Transverse colon (tissue), 4 donors: ENCODE data around the gene CCRL2. TPM values are rescaled to one million over a fixed set of nuclear protein-coding genes. Genes with fewer than 3 reads are reported as not detected.

Source experiments
- DNase-seq: peaks from one replicate; pipeline ENCODE4 v3.0.0-alpha.2; 2019
- H3K27ac ChIP-seq, 4 donors: fragments of 200-600 bp; sonication (generic); 2 replicates each; pipeline ENCODE4 v1.5.1; 2016 to 2018; ENCODE audit warnings: inconsistent platforms in 4 of 4
- H3K27me3 ChIP-seq: fragments of 200-600 bp; sonication (generic); 2 replicates; pipeline ENCODE4 v1.5.1; 2017; ENCODE audit warnings: inconsistent platforms
- H3K36me3 ChIP-seq, 4 donors: fragments of 200-600 bp; sonication (generic); 2 replicates each; pipeline ENCODE4 v1.5.1; 2017 to 2019; ENCODE audit warnings: inconsistent platforms in 4 of 4
- H3K4me1 ChIP-seq, 4 donors: fragments of 200-600 bp; sonication (generic); 2 replicates each; pipeline ENCODE4 v1.5.1; 2017 to 2020; ENCODE audit warnings: inconsistent platforms in 4 of 4
- H3K4me3 ChIP-seq, 4 donors: fragments of 200-600 bp; sonication (generic); 1 replicate in 1 of 4; 2 replicates in 3 of 4; pipeline versions ENCODE4 v1.5.1 to v1.6.1; 2017 to 2019; ENCODE audit warnings: inconsistent platforms in 4 of 4
- H3K9me3 ChIP-seq, 2 donors: fragments of 200-600 bp; sonication (generic); 2 replicates each; pipeline ENCODE4 v1.5.1; 2017 to 2019; ENCODE audit warnings: inconsistent platforms in 2 of 2
- CTCF ChIP-seq, 5 experiments: fragments of 200-600 bp in 3 of 5; fragments of 450-650 bp in 2 of 5; sonication (generic) in 3 of 5; IDR thresholded peaks; 1 replicate in 2 of 5; 2 replicates in 3 of 5; pipeline ENCODE4 v1.5.1; 2016 to 2017; ENCODE audit warnings: antibody characterized with exemption in 5 of 5, inconsistent platforms in 3 of 5, mild to moderate bottlenecking in 2 of 5, moderate library complexity in 1 of 5
- EP300 ChIP-seq: sonication (generic); formaldehyde crosslinking; IDR thresholded peaks from one replicate; pipeline ENCODE4 v1.6.1; 2017; ENCODE audit warnings: antibody characterized with exemption, low read depth
- POLR2A ChIP-seq: fragments of 450-650 bp; IDR thresholded peaks from one replicate; pipeline ENCODE4 v1.6.1; 2016; ENCODE audit warnings: antibody characterized with exemption, mild to moderate bottlenecking, moderate library complexity
- POLR2AphosphoS5 ChIP-seq, 3 donors: sonication (generic); formaldehyde crosslinking; IDR thresholded peaks; one replicate each; pipeline ENCODE4 v1.6.1; 2016; ENCODE audit warnings: antibody characterized with exemption in 3 of 3
- WGBS, 2 donors: methylation state at CpG; one replicate each; pipeline ENCODE4 v1.1.5; 2018; ENCODE audit warnings: low coverage in 1 of 2; 5-methylcytosine and 5-hydroxymethylcytosine counted together
- in situ Hi-C, 4 donors: fragments of 200-750 bp; cut with MboI; loops; one replicate each; pipeline versions ENCODE4 v1.15.0 to v1.15.1; 2017; ENCODE audit warnings: low sequenced_read_pairs in 3 of 4, low pct_ligation_motif_present in 1 of 4, low pct_unique_long_range_greater_than_20kb in 1 of 4
- intact Hi-C: fragments of 100-400 bp; cut with DNase I; formaldehyde crosslinking; loops from one replicate; pipeline ENCODE4 v1.15.1; 2023; ENCODE audit warnings: low total_unique reads
- total RNA-seq, 4 donors: library from RNA; depleted of rRNA; stranded (reverse); fragments of >200 nt; gene quantifications; one replicate each; pipeline ENCODE4 v1.1.0, GENCODE V29; 2016

Gene CCRL2
- total RNA-seq = 10 to 100 TPM in 2 of 4 donors, 1 to 10 TPM in 2; 2.6 to 13.9 (median 9.8) TPM

- Histone ChIP-seq H3K4me3 (peak within 1 kb of the TSS in 3 of 4 donors; percentile 31 to 51 (median 32)), H3K27me3 (no peaks in the 10 kb centered on the region), H3K9me3 (no peaks in the 10 kb centered on the region), H3K4me1 (peaks cover 0 to 46% (median 20%) of the 10 kb centered on the region in 4 donors), H3K36me3 (no peaks in the 10 kb centered on the region), H3K27ac (peak within 1 kb of the TSS; percentile 82 to 95 (median 88))
- TF ChIP-seq POLR2A = peak; percentile 87
- TF ChIP-seq EP300 = no peak
- TF ChIP-seq POLR2AphosphoS5 (IDR thresholded peaks at IDR 0.05) = peak; percentile 59 to 88 (median 78)
- DNase-seq = peak; percentile 89
- in situ Hi-C loops = no loop called here
- intact Hi-C loops = no loop called here
- 29% methylated on average over 4 to 20 of the region's 20 CpGs for WGBS, 2 donors
Observed at GRCh38 chr3:46406788-46407611, at the start of gene CCRL2, which contains the start of gene CCR5AS. Gene CCRL2 (plus strand): TSS chr3:46407259. CDS start chr3:46408080, 821 bp downstream. Gene CCR5AS (minus strand): TSS chr3:46407066.

- H3K36me3 ChIP-seq = no peaks in the 10 kb centered on the region
- H3K4me1 ChIP-seq = peaks cover 0 to 19% (median 0%) of the 10 kb centered on the region in 4 donors
- intact Hi-C loops (no loop called here), in situ Hi-C loops (loop anchor here in 1 of 4 donors (25.0 kb wide), 2 partner anchors 271 to 421 kb away; partner anchors contain the start of gene CXCR6)
- no peaks in the 10 kb centered on the region for H3K9me3 ChIP-seq
- H3K27ac ChIP-seq = no peak overlapping the region
- no peak for DNase-seq
- TF ChIP-seq POLR2AphosphoS5 (IDR thresholded peaks at IDR 0.05) (no peak), POLR2A (no peak), CTCF (IDR thresholded peaks at IDR 0.05) (no peak), EP300 (no peak)
- 72 to 80% methylated on average over 1 to 6 of the region's 6 CpGs for WGBS, 2 donors
- no peaks in the 10 kb centered on the region for H3K27me3 ChIP-seq
- no peak overlapping the region for H3K4me3 ChIP-seq
Observed at GRCh38 chr3:46358466-46358865, 48.6 kb upstream of the CCRL2 start.

- H3K9me3 ChIP-seq = no peaks in the 10 kb centered on the region
- H3K4me1 ChIP-seq = peaks cover 0 to 19% (median 0%) of the 10 kb centered on the region in 4 donors
- H3K36me3 ChIP-seq = no peaks in the 10 kb centered on the region
- no peaks in the 10 kb centered on the region for H3K27me3 ChIP-seq
- TF ChIP-seq POLR2A = no peak
- TF ChIP-seq CTCF (IDR thresholded peaks at IDR 0.05) = no peak
- 49 to 64% methylated on average over 11 of the region's 11 CpGs for WGBS, 2 donors
- DNase-seq = no peak
- intact Hi-C loops (no loop called here), in situ Hi-C loops (loop anchor here (10.0 to 25.0 kb wide), 5 partner anchors 75 to 423 kb away; partner anchors contain the start of gene CXCR6 (in 2 of the 4))
- H3K4me3 ChIP-seq = no peak overlapping the region
- H3K27ac ChIP-seq = peak overlapping the region in 3 of 4 donors; percentile 10 to 67 (median 14)
Observed at GRCh38 chr3:46359733-46360493, 47.1 kb upstream of the CCRL2 start.

GRCh38 chr3:46360907-46361306 is 46.2 kb upstream of the CCRL2 start:
- TF ChIP-seq EP300 = no peak
- no peak for TF ChIP-seq CTCF (IDR thresholded peaks at IDR 0.05)
- TF ChIP-seq POLR2AphosphoS5 (IDR thresholded peaks at IDR 0.05) = no peak
- TF ChIP-seq POLR2A = no peak
- Histone ChIP-seq H3K36me3 (no peaks in the 10 kb centered on the region), H3K4me3 (no peak overlapping the region), H3K9me3 (no peaks in the 10 kb centered on the region), H3K27me3 (no peaks in the 10 kb centered on the region), H3K27ac (peak overlapping the region; percentile 14 to 34 (median 22)), H3K4me1 (peaks cover 0 to 19% (median 0%) of the 10 kb centered on the region in 4 donors)
- intact Hi-C loops = no loop called here
- no peak for DNase-seq
- in situ Hi-C loops = loop anchor here (10.0 to 25.0 kb wide), 5 partner anchors 76 to 424 kb away; partner anchors contain the start of gene CXCR6 (in 2 of the 4)
- WGBS, 2 donors = 70% methylated on average over 6 of the region's 6 CpGs; no CpG with 5 or more reads in 1 of the 2 donors
